PC-9 (cell line): ENCODE results near the gene USF2. TPM values are rescaled to one million over a fixed set of nuclear protein-coding genes. Genes with fewer than 3 reads are reported as not detected.

Experiments used
- BruUV-seq: library from RNA; stranded (reverse); fragments of 400-500 nt; replicated peaks from 2 replicates; lab custom pipeline; 2021; lab: Mats Ljungman, UMichigan
- CTCF ChIA-PET: fragments of 300-600 bp; sonication (Branson Sonifier 250); formaldehyde crosslinking; loops from one replicate; lab custom pipeline; 2022; ENCODE audit warnings: antibody characterized with exemption; lab: Charles Lee
- POLR2A ChIA-PET: fragments of 300-600 bp; sonication (Branson Sonifier 250); formaldehyde crosslinking; loops from one replicate; lab custom pipeline; 2022; ENCODE audit warnings: antibody characterized with exemption; ENCODE audit not compliant: unreplicated experiment; lab: Charles Lee
- DNase-seq, 2 experiments: peaks; one replicate each; pipeline versions ENCODE4 v3.0.0 to v3.0.0-alpha.2; 2015 to 2022; ENCODE audit warnings: mixed read lengths in 1 of 2
- H2AFZ ChIP-seq: fragments of 200-600 bp; sonication (generic); 2 replicates; pipeline ENCODE4 v1.8.1; 2017; ENCODE audit warnings: antibody characterized with exemption
- H3F3A ChIP-seq: fragments of 200-600 bp; sonication (generic); 2 replicates; pipeline ENCODE4 v1.8.1; 2017; ENCODE audit warnings: antibody characterized with exemption, mild to moderate bottlenecking, low read depth; ENCODE audit not compliant: insufficient read depth
- H3K27ac ChIP-seq: fragments of 200-600 bp; sonication (generic); 2 replicates; pipeline ENCODE4 v1.6.1; 2016; ENCODE audit warnings: mixed run types
- H3K27me3 ChIP-seq: fragments of 200-600 bp; sonication (generic); 2 replicates; pipeline ENCODE4 v1.6.1; 2016; ENCODE audit warnings: low read depth, mixed run types; ENCODE audit not compliant: insufficient read depth
- H3K36me3 ChIP-seq: fragments of 200-600 bp; sonication (generic); 2 replicates; pipeline ENCODE4 v1.6.1; 2016; ENCODE audit warnings: low read depth, mixed run types
- H3K4me1 ChIP-seq: fragments of 200-600 bp; sonication (generic); replicated peaks from 2 replicates; pipeline ENCODE4 v1.6.1; 2016; ENCODE audit warnings: mixed run types; ENCODE audit not compliant: insufficient read depth
- H3K4me2 ChIP-seq: fragments of 200-600 bp; sonication (generic); 2 replicates; pipeline ENCODE4 v1.6.1; 2017; ENCODE audit warnings: mixed run types
- H3K4me3 ChIP-seq: fragments of 200-600 bp; sonication (generic); 2 replicates; pipeline ENCODE4 v1.6.1; 2016; ENCODE audit warnings: mixed run types
- H3K79me2 ChIP-seq: fragments of 200-600 bp; sonication (generic); 2 replicates; pipeline ENCODE4 v1.6.1; 2017; ENCODE audit warnings: low read depth, mixed run types
- H3K9me2 ChIP-seq: fragments of 200-600 bp; sonication (generic); 2 replicates; pipeline ENCODE4 v1.8.1; 2017; ENCODE audit warnings: mild to moderate bottlenecking; ENCODE audit not compliant: insufficient read depth
- H3K9me3 ChIP-seq: fragments of 200-600 bp; sonication (generic); 2 replicates; pipeline ENCODE4 v1.8.1; 2016; ENCODE audit warnings: low read depth; ENCODE audit not compliant: insufficient read depth
- H4K20me1 ChIP-seq: fragments of 200-600 bp; sonication (generic); 2 replicates; pipeline ENCODE4 v1.8.1; 2017; ENCODE audit not compliant: insufficient read depth
- EZH2 ChIP-seq: fragments of 200-600 bp; sonication (generic); IDR thresholded peaks from 2 replicates; pipeline ENCODE4 v1.8.0; 2017; ENCODE audit warnings: antibody characterized with exemption, low read depth
- intact Hi-C: fragments of 100-400 bp; cut with micrococcal nuclease; formaldehyde crosslinking; loops from one replicate; pipeline ENCODE4 v1.10.0; 2022; ENCODE audit not compliant: unreplicated experiment
- total RNA-seq: library from RNA; stranded (reverse); gene quantifications from 2 replicates; pipeline ENCODE4 v1.2.3, GENCODE V29; 2021
- TF ChIP-seq, protein P1 (sequence below): fragments of 200-600 bp; sonication (generic); conservative IDR thresholded peaks from 2 replicates; pipeline ENCODE4 v1.6.1; 2017; ENCODE audit warnings: mixed run types, antibody characterized with exemption, mild to moderate bottlenecking, moderate library complexity

USF2 gene
- total RNA-seq, 1 experiment from 2014 or later, result 98.2 TPM

DNA sequence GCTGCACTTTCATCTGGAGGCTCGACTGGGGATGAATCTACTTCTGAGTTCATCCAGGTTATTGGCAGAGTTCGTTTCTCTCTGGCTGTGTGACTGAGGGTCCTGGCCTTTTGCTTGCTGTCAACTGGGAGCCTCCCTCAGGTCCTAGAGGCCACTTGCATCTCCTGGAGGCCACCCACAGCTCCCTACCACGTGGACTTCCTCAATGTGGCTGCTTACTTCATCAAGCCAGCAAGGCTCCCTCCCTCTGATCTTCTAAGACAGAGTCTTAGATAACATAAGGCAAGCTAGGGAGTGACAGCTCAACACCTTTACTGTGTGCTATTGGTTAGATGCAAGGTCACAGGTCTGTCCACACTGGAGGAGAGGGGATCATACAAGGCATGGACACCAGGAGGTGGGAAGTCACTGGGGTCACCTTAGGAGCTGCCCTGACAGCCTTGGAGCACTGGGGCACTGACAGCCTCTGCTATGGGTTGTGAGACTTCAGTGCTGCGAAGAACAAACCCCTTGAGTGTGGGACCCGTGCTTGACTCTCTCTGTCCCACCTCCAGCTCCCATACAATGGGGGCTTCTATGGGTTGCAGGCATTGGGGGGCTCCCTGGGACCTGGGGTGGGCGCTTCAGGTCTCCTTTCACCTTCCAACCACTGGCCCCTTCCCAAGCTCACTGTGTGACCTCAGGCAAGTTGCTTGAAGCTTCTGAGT is 45.5 kb upstream of the USF2 start:
- no peak for DNase-seq
- Histone ChIP-seq H3K27ac (no peak overlapping the region), H3K27me3 (no peaks in the 10 kb centered on the region), H3K4me2 (no peak overlapping the region), H3K4me3 (no peak overlapping the region), H3K4me1 (no peaks in the 10 kb centered on the region), H3K9me2 (no peaks in the 10 kb centered on the region), H3K36me3 (no peaks in the 10 kb centered on the region), H4K20me1 (no peaks in the 10 kb centered on the region), H3K9me3 (peaks cover 5% of the 10 kb centered on the region; the same call in 1 of the 2 replicates), H3K79me2 (no peaks in the 10 kb centered on the region), H2AFZ (no peak overlapping the region), H3F3A (no peaks in the 10 kb centered on the region)
- intact Hi-C loops, result no loop called here
- POLR2A ChIA-PET, result no interaction called here
- CTCF ChIA-PET, result interaction anchor here (0.6 kb wide), 1 partner anchor 45 kb away, joined by 4 read pairs; no protein-coding TSS in a partner anchor
- TF ChIP-seq, protein P1, sequence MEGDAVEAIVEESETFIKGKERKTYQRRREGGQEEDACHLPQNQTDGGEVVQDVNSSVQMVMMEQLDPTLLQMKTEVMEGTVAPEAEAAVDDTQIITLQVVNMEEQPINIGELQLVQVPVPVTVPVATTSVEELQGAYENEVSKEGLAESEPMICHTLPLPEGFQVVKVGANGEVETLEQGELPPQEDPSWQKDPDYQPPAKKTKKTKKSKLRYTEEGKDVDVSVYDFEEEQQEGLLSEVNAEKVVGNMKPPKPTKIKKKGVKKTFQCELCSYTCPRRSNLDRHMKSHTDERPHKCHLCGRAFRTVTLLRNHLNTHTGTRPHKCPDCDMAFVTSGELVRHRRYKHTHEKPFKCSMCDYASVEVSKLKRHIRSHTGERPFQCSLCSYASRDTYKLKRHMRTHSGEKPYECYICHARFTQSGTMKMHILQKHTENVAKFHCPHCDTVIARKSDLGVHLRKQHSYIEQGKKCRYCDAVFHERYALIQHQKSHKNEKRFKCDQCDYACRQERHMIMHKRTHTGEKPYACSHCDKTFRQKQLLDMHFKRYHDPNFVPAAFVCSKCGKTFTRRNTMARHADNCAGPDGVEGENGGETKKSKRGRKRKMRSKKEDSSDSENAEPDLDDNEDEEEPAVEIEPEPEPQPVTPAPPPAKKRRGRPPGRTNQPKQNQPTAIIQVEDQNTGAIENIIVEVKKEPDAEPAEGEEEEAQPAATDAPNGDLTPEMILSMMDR, result no peak
- no peak for TF ChIP-seq EZH2
- BruUV-seq, result no TSS peak

DNA sequence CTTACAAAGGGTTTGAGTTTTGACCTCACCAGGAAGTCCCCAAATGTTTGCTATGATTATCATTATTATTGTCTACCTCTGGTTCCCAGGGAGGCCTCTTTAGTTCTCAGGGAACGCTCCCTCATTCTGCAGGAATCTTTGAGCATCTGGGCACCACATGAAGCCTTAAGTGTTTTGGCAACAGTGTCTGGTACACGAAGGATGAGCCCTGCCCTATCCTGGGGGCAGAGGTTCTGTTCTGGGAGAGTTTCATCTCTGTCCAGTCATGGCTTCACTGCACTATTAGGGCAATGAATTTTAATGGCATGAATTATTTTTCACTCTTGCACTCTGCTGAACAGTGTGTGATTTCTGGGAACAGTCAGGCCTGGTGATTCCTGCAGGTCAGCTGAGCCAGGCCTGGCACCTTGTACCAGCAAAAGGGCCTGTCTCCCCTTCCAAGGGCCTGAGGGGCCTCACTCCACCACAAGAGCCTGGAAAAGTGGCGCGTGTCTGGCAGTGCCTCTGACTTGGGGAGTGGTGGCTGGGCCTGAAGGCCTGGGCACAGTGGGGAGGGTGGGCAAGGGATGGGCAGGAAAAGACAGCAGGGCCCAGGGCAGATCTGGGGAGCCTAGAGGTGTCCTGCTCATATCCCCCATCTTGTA is 44.8 kb upstream of the USF2 start:
- no peak overlapping the region for H3K4me2 ChIP-seq
- H3K27me3 ChIP-seq, result no peaks in the 10 kb centered on the region
- no peaks in the 10 kb centered on the region for H4K20me1 ChIP-seq
- POLR2A ChIA-PET, result no interaction called here
- H3K79me2 ChIP-seq, result no peaks in the 10 kb centered on the region
- no peaks in the 10 kb centered on the region for H3K4me1 ChIP-seq
- H3K4me3 ChIP-seq, result no peak overlapping the region
- no TSS peak for BruUV-seq
- H3K9me3 ChIP-seq, result peaks cover 4% of the 10 kb centered on the region; the same call in 1 of the 2 replicates
- intact Hi-C loops, result no loop called here
- no peak overlapping the region for H3K27ac ChIP-seq
- no peak for DNase-seq
- CTCF ChIA-PET, result no interaction called here
- H3K36me3 ChIP-seq, result no peaks in the 10 kb centered on the region
- TF ChIP-seq, protein P1, result no peak
- TF ChIP-seq EZH2, result no peak
- no peak overlapping the region for H2AFZ ChIP-seq
- no peaks in the 10 kb centered on the region for H3K9me2 ChIP-seq
- no peaks in the 10 kb centered on the region for H3F3A ChIP-seq

- intact Hi-C loops, result no loop called here
- Histone ChIP-seq H3K79me2 (no peaks in the 10 kb centered on the region), H3K36me3 (no peaks in the 10 kb centered on the region), H3K4me1 (no peaks in the 10 kb centered on the region), H4K20me1 (no peaks in the 10 kb centered on the region), H3K9me3 (no peaks in the 10 kb centered on the region), H3K27me3 (no peaks in the 10 kb centered on the region), H3K4me2 (no peak overlapping the region), H3K27ac (no peak overlapping the region), H3F3A (no peaks in the 10 kb centered on the region), H3K9me2 (no peaks in the 10 kb centered on the region), H2AFZ (no peak overlapping the region), H3K4me3 (no peak overlapping the region)
- no peak for DNase-seq
- no peak for TF ChIP-seq EZH2
- TF ChIP-seq, protein P1, result no peak
- no TSS peak for BruUV-seq
- CTCF ChIA-PET, result interaction anchor here (0.8 kb wide), 1 partner anchor 83 kb away, joined by 3 read pairs; no protein-coding TSS in a partner anchor
- POLR2A ChIA-PET, result interaction anchor here (0.6 kb wide), 1 partner anchor 434 kb away, joined by 9 read pairs; no protein-coding TSS in a partner anchor
Measured at GRCh38 chr19:35224681-35225571, 43.8 kb upstream of the USF2 start.
